GM23338 (cell line): ENCODE results near the gene KBTBD4. TPM values are rescaled to one million over a fixed set of nuclear protein-coding genes. Genes with fewer than 3 reads are reported as not detected.

ENCODE experiments used
- ATAC-seq: fragments of 200-7000 bp; cut with Tn5 transposase; 3 replicates; pipeline ENCODE4 v1.9.1; 2020
- DNase-seq: peaks from one replicate; pipeline ENCODE4 v3.0.0-alpha.2; 2015; ENCODE audit warnings: low spot score
- H2AFZ ChIP-seq: fragments of 200-600 bp; sonication (generic); 2 replicates; pipeline ENCODE4 v1.8.0; 2016; ENCODE audit warnings: antibody characterized with exemption, mild to moderate bottlenecking, moderate library complexity
- H3F3A ChIP-seq: fragments of 200-600 bp; sonication (generic); replicated peaks from 2 replicates; pipeline ENCODE4 v1.8.0; 2017; ENCODE audit warnings: antibody characterized with exemption, mixed run types, low read depth
- H3K27ac ChIP-seq: fragments of 200-600 bp; sonication (generic); 2 replicates; pipeline ENCODE4 v1.6.1; 2016; ENCODE audit warnings: low read depth
- H3K27me3 ChIP-seq: fragments of 200-600 bp; sonication (generic); 2 replicates; pipeline ENCODE4 v1.8.0; 2016; ENCODE audit warnings: mild to moderate bottlenecking, mixed run types, moderate library complexity; ENCODE audit not compliant: insufficient read depth
- H3K36me3 ChIP-seq: fragments of 200-600 bp; sonication (generic); 2 replicates; pipeline ENCODE4 v1.8.0; 2016; ENCODE audit warnings: mild to moderate bottlenecking; ENCODE audit not compliant: insufficient read depth
- H3K4me1 ChIP-seq: fragments of 200-600 bp; sonication (generic); 2 replicates; pipeline ENCODE4 v1.8.0; 2016; ENCODE audit warnings: mild to moderate bottlenecking, moderate library complexity; ENCODE audit not compliant: insufficient read depth
- H3K4me2 ChIP-seq: fragments of 200-600 bp; sonication (generic); 2 replicates; pipeline ENCODE4 v1.7.1; 2017; ENCODE audit warnings: mixed run types
- H3K4me3 ChIP-seq: fragments of 200-600 bp; sonication (generic); 2 replicates; pipeline ENCODE4 v1.6.1; 2016; ENCODE audit warnings: mixed run types
- H3K79me2 ChIP-seq: fragments of 200-600 bp; sonication (generic); replicated peaks from 2 replicates; pipeline ENCODE4 v1.8.0; 2017; ENCODE audit warnings: mild to moderate bottlenecking; ENCODE audit not compliant: insufficient read depth
- H3K9me2 ChIP-seq: fragments of 200-600 bp; sonication (generic); 2 replicates; pipeline ENCODE4 v1.8.0; 2017; ENCODE audit not compliant: insufficient read depth
- H4K20me1 ChIP-seq: fragments of 200-600 bp; sonication (generic); replicated peaks from 2 replicates; pipeline ENCODE4 v1.8.0; 2017; ENCODE audit warnings: mild to moderate bottlenecking; ENCODE audit not compliant: insufficient read depth
- H3K27ac Mint-ChIP-seq: 2 replicates; pipeline ENCODE4 v1.8.0; 2020; ENCODE audit warnings: inconsistent platforms, mild to moderate bottlenecking, moderate library complexity, mixed read lengths
- H3K27me3 Mint-ChIP-seq: 3 replicates; pipeline ENCODE4 v1.8.0; 2022; ENCODE audit warnings: low read depth, mild to moderate bottlenecking, moderate library complexity, mixed read lengths, inconsistent platforms; ENCODE audit not compliant: insufficient read depth, poor library complexity
- H3K36me3 Mint-ChIP-seq: 3 replicates; pipeline ENCODE4 v1.8.0; 2021; ENCODE audit warnings: low read depth, mild to moderate bottlenecking, inconsistent platforms, moderate library complexity, mixed read lengths
- H3K4me1 Mint-ChIP-seq: 3 replicates; pipeline ENCODE4 v1.8.0; 2020; ENCODE audit warnings: mild to moderate bottlenecking, inconsistent platforms, mixed read lengths
- H3K4me3 Mint-ChIP-seq: 3 replicates; pipeline ENCODE4 v1.8.0; 2021; ENCODE audit warnings: moderate library complexity, mild to moderate bottlenecking, inconsistent platforms, mixed read lengths
- H3K9me3 Mint-ChIP-seq: 3 replicates; pipeline ENCODE4 v1.8.0; 2020; ENCODE audit warnings: moderate library complexity, mild to moderate bottlenecking, inconsistent platforms, mixed read lengths
- CREB1 ChIP-seq: fragments of 250-450 bp; sonication (Bioruptor Pico); IDR thresholded peaks from 2 replicates; pipeline ENCODE4 v1.5.0; 2020; ENCODE audit warnings: low read depth, mild to moderate bottlenecking, moderate library complexity
- EZH2phosphoT487 ChIP-seq: fragments of 200-600 bp; sonication (generic); IDR thresholded peaks from one replicate; pipeline ENCODE4 v1.8.1; 2018; ENCODE audit warnings: antibody characterized with exemption; ENCODE audit not compliant: unreplicated experiment
- JUNB ChIP-seq: IDR thresholded peaks from one replicate; pipeline ENCODE4 v1.6.1; 2016; ENCODE audit warnings: antibody characterized with exemption; ENCODE audit not compliant: unreplicated experiment
- REST ChIP-seq: IDR thresholded peaks from one replicate; pipeline ENCODE4 v1.6.1; 2018; ENCODE audit warnings: antibody characterized with exemption; ENCODE audit not compliant: unreplicated experiment
- ZNF114 ChIP-seq: fragments of 250-450 bp; sonication (Bioruptor Pico); IDR thresholded peaks from 2 replicates; pipeline ENCODE4 v1.5.0; 2020; ENCODE audit warnings: mild to moderate bottlenecking, moderate library complexity
- ZNF331 ChIP-seq: fragments of 250-450 bp; sonication (Bioruptor Pico); IDR thresholded peaks from 2 replicates; pipeline ENCODE4 v1.5.0; 2020; ENCODE audit warnings: low read depth, mild to moderate bottlenecking, moderate library complexity
- ZNF462 ChIP-seq: fragments of 250-450 bp; sonication (Bioruptor Pico); IDR thresholded peaks from 2 replicates; pipeline ENCODE4 v1.5.0; 2020; ENCODE audit warnings: mild to moderate bottlenecking, moderate library complexity
- polyA plus RNA-seq: library from polyadenylated mRNA; unstranded; fragments of >200 nt; fragmentation: Nextera tagmentation; extraction: Ambion mirVana; gene quantifications from 2 replicates; pipeline ENCODE4 v1.2.1, GENCODE V29; 2016
- total RNA-seq: library from RNA; depleted of rRNA; stranded (reverse); fragments of >200 nt; shearing (Covaris generic); gene quantifications from 2 replicates; pipeline ENCODE4 v1.2.3, GENCODE V29; 2014

KBTBD4 gene
- total and polyA plus RNA-seq, 2 experiments from 2014 or later = 5.8 to 16.6 TPM

GRCh38 chr11:47571895-47572294, 6.9 kb downstream of the KBTBD4 start:
- TF ChIP-seq EZH2phosphoT487 (no peak), JUNB (no peak), CREB1 (CRISPR knock-in tag) (no peak), REST (no peak), ZNF462 (CRISPR knock-in tag) (no peak), ZNF114 (no peak), ZNF331 (CRISPR knock-in tag) (no peak)
- ATAC-seq (no peak), DNase-seq (no peak)
- peaks cover 68% of the 10 kb centered on the region for H3K36me3 Mint-ChIP-seq
- H3F3A ChIP-seq = peaks cover 7% of the 10 kb centered on the region; the same call in 1 of the 2 replicates
- H3K27ac ChIP-seq = no peak overlapping the region
- no peaks in the 10 kb centered on the region for H3K9me3 Mint-ChIP-seq
- H3K4me1 Mint-ChIP-seq = peaks cover under 1% of the 10 kb centered on the region; the same call in 1 of the 3 replicates
- H3K27ac Mint-ChIP-seq = no peak overlapping the region
- no peak overlapping the region for H2AFZ ChIP-seq
- peaks cover 3% of the 10 kb centered on the region for H3K27me3 Mint-ChIP-seq
- no peak overlapping the region for H3K4me3 Mint-ChIP-seq
- peaks cover 35% of the 10 kb centered on the region for H3K79me2 ChIP-seq
- H3K27me3 ChIP-seq = no peaks in the 10 kb centered on the region
- H3K36me3 ChIP-seq = peaks cover 23% of the 10 kb centered on the region
- H4K20me1 ChIP-seq = peaks cover 13% of the 10 kb centered on the region
- no peak overlapping the region for H3K4me3 ChIP-seq
- no peaks in the 10 kb centered on the region for H3K9me2 ChIP-seq
- no peaks in the 10 kb centered on the region for H3K4me1 ChIP-seq
- no peak overlapping the region for H3K4me2 ChIP-seq
